ENCODE data around the gene SVIL.

SVIL gene

GRCh38 chr10:29529146-29529545, 105.6 kb downstream of the SVIL start:
- no peak overlapping the region for H3K4me2 ChIP-seq (ENCODE audit: low read depth, low read length)
- no peak overlapping the region for H3K9ac ChIP-seq (ENCODE audit: low read length)
- no peak overlapping the region for H3K27ac ChIP-seq (ENCODE audit: low read length)
- H3F3A ChIP-seq (ENCODE audit: insufficient read depth, low read length), result no peaks in the 10 kb centered on the region
- H2AFZ ChIP-seq (ENCODE audit: low read length), result no peak overlapping the region
- no peaks in the 10 kb centered on the region for H4K20me1 ChIP-seq (ENCODE audit: insufficient read depth, low read length)
- H3K79me2 ChIP-seq (ENCODE audit: low read length), result no peaks in the 10 kb centered on the region
- H3K4me1 ChIP-seq (ENCODE audit: low read length), result no peaks in the 10 kb centered on the region
- no peak for DNase-seq
- TF ChIP-seq, protein P1, sequence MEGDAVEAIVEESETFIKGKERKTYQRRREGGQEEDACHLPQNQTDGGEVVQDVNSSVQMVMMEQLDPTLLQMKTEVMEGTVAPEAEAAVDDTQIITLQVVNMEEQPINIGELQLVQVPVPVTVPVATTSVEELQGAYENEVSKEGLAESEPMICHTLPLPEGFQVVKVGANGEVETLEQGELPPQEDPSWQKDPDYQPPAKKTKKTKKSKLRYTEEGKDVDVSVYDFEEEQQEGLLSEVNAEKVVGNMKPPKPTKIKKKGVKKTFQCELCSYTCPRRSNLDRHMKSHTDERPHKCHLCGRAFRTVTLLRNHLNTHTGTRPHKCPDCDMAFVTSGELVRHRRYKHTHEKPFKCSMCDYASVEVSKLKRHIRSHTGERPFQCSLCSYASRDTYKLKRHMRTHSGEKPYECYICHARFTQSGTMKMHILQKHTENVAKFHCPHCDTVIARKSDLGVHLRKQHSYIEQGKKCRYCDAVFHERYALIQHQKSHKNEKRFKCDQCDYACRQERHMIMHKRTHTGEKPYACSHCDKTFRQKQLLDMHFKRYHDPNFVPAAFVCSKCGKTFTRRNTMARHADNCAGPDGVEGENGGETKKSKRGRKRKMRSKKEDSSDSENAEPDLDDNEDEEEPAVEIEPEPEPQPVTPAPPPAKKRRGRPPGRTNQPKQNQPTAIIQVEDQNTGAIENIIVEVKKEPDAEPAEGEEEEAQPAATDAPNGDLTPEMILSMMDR (IDR thresholded peaks at IDR 0.05; ENCODE audit: low read length), result no peak
- TF ChIP-seq EZH2phosphoT487 (IDR thresholded peaks at IDR 0.05; ENCODE audit: low read length) (no peak), EZH2 (optimal IDR thresholded peaks at IDR 0.05; ENCODE audit: low read depth, low read length) (no peak)
- H3K9me2 ChIP-seq (replicated peaks; ENCODE audit: insufficient read depth, low read length), result no peaks in the 10 kb centered on the region
- H3K4me3 ChIP-seq (ENCODE audit: low read length), result no peak overlapping the region
- no peaks in the 10 kb centered on the region for H3K36me3 ChIP-seq (replicated peaks; ENCODE audit: insufficient read depth, low read length)
- H3K27me3 ChIP-seq (replicated peaks; ENCODE audit: insufficient read depth, low read length), result no peaks in the 10 kb centered on the region
- H3K9me3 ChIP-seq (replicated peaks; ENCODE audit: insufficient read depth, low read length), result no peaks in the 10 kb centered on the region

- TF ChIP-seq, protein P1 (IDR thresholded peaks at IDR 0.05; ENCODE audit: low read length), result no peak
- TF ChIP-seq EZH2phosphoT487 (IDR thresholded peaks at IDR 0.05; ENCODE audit: low read length) (no peak), EZH2 (optimal IDR thresholded peaks at IDR 0.05; ENCODE audit: low read depth, low read length) (no peak)
- Histone ChIP-seq H3K36me3 (replicated peaks; ENCODE audit: insufficient read depth, low read length) (no peaks in the 10 kb centered on the region), H3K4me3 (ENCODE audit: low read length) (no peak overlapping the region), H3K27ac (ENCODE audit: low read length) (no peak overlapping the region), H3K4me1 (ENCODE audit: low read length) (no peaks in the 10 kb centered on the region), H2AFZ (ENCODE audit: low read length) (no peak overlapping the region), H3K4me2 (ENCODE audit: low read depth, low read length) (no peak overlapping the region), H3F3A (ENCODE audit: insufficient read depth, low read length) (no peaks in the 10 kb centered on the region), H4K20me1 (ENCODE audit: insufficient read depth, low read length) (no peaks in the 10 kb centered on the region), H3K9ac (ENCODE audit: low read length) (no peak overlapping the region), H3K27me3 (replicated peaks; ENCODE audit: insufficient read depth, low read length) (no peaks in the 10 kb centered on the region), H3K9me3 (replicated peaks; ENCODE audit: insufficient read depth, low read length) (no peaks in the 10 kb centered on the region), H3K9me2 (replicated peaks; ENCODE audit: insufficient read depth, low read length) (no peaks in the 10 kb centered on the region), H3K79me2 (ENCODE audit: low read length) (no peaks in the 10 kb centered on the region)
- DNase-seq, result no peak
Measured at GRCh38 chr10:29525762-29526161, 109.0 kb downstream of the SVIL start.

DNA sequence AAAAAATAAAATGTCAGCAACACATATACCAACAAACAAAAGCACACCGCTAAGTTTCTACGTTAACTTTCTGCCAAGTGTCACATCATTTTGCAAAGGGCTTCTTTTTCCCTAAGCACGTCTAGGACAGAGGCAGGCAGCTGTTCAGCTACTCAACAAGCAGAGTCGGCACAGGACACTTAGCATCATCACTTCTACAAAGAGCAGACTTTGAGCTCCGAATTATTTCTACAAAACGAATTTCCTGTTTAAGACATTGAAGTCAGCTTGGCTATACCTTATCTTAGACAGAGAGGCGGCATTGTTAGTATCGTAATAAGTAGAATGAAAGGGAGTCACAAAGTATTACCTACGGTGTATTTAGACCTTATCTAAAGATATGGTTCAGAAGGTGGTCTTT, 110.1 kb downstream of the SVIL start:
- Histone ChIP-seq H3K4me2 (ENCODE audit: low read depth, low read length) (no peak overlapping the region), H3K9me2 (replicated peaks; ENCODE audit: insufficient read depth, low read length) (no peaks in the 10 kb centered on the region), H3F3A (ENCODE audit: insufficient read depth, low read length) (no peaks in the 10 kb centered on the region), H3K27ac (ENCODE audit: low read length) (no peak overlapping the region), H3K79me2 (ENCODE audit: low read length) (no peaks in the 10 kb centered on the region), H3K9me3 (replicated peaks; ENCODE audit: insufficient read depth, low read length) (no peaks in the 10 kb centered on the region), H3K27me3 (replicated peaks; ENCODE audit: insufficient read depth, low read length) (no peaks in the 10 kb centered on the region), H3K9ac (ENCODE audit: low read length) (no peak overlapping the region), H2AFZ (ENCODE audit: low read length) (no peak overlapping the region), H3K36me3 (replicated peaks; ENCODE audit: insufficient read depth, low read length) (no peaks in the 10 kb centered on the region), H3K4me1 (ENCODE audit: low read length) (no peaks in the 10 kb centered on the region), H4K20me1 (ENCODE audit: insufficient read depth, low read length) (no peaks in the 10 kb centered on the region), H3K4me3 (ENCODE audit: low read length) (no peak overlapping the region)
- TF ChIP-seq EZH2phosphoT487 (IDR thresholded peaks at IDR 0.05; ENCODE audit: low read length) (no peak), EZH2 (optimal IDR thresholded peaks at IDR 0.05; ENCODE audit: low read depth, low read length) (no peak)
- TF ChIP-seq, protein P1 (IDR thresholded peaks at IDR 0.05; ENCODE audit: low read length), result no peak
- no peak for DNase-seq

Data from MM.1S (cell line).